GM08714 (cell line): ENCODE data around the gene ARMH1.
"Not testable (repeated sequence)": the region's sequence is repeated elsewhere in the genome, so short reads cannot be mapped to it uniquely, and the experiment has no call there.

Experiments
- H3K4me3 ChIP-seq: fragments of 200-500 bp; sonication (Bioruptor generic); 2 replicates; pipeline ENCODE4 v1.5.1; 2014; ENCODE audit warnings: mild to moderate bottlenecking, low read length, inconsistent platforms
- ZNF274 ChIP-seq: IDR thresholded peaks from 2 replicates; pipeline ENCODE4 v1.6.1; 2012; ENCODE audit warnings: mild to moderate bottlenecking, low read depth, low read length

The ARMH1 gene

GRCh38 chr1:44652445-44653106, 21.9 kb upstream of the ARMH1 start:
- no peak overlapping the region for H3K4me3 ChIP-seq
- no peak for TF ChIP-seq ZNF274

DNA sequence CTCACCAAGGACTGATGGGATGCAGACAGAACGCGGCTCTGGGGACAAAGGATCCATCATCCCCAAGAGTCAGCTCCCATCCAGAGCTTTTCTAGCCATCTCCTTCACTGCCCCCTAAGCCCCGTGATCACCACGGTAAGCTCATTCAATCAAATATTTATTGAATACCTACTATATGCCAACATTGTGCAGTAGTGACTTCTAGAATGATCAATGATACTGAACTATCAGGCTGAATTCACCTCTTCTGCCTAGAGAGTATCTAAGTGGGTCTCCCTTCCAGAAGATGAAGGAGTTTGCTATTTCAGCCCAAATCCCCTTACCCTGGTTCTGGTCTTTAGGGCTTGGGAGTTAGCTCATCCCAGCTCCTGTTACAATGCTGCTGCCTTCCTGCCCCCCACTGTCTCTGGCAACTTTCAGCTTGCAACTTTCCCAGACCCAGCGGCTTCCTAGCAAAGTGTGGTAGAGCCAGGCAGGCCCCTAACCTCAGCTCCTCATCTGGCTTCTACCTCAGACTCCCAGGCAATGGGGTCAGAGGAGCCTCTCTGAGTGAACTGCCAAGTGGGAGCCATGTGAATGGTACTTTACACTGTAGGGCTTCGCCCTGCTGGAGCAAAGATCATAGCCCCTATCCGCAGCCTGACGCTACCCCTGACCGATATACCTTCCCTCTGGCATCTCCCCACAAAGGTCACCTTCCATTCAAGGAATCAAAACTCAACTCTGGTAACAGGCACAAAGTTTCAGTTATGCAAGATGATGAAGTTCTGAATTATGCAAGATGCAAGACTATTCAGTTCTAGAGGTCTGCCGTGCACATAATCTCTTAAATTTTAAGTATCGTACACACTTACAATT, 21.2 kb upstream of the ARMH1 start:
- no peak for TF ChIP-seq ZNF274
- no peak overlapping the region for H3K4me3 ChIP-seq

GRCh38 chr1:44654621-44655187, 19.8 kb upstream of the ARMH1 start:
- no peak for TF ChIP-seq ZNF274
- H3K4me3 ChIP-seq = no peak overlapping the region

DNA sequence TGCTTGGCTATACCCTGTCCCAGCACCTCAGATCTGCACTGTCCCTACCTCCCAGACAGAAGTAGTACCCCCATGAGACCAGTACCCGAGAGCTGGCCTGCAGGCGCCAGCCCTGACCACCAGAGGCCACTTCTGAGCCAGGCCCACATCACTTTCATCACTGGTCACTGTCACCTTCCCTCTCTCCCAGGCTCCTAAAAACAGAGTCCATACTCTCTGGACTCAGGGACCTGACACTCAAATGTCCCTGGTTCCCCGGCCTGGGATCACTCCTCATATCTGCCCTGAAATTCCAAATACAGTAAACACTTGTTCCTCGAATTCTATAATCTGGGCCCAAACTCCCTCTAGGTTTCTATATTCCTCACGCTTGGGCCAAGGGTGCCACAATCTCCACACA, 18.9 kb upstream of the ARMH1 start:
- H3K4me3 ChIP-seq = no peak overlapping the region
- no peak for TF ChIP-seq ZNF274

DNA sequence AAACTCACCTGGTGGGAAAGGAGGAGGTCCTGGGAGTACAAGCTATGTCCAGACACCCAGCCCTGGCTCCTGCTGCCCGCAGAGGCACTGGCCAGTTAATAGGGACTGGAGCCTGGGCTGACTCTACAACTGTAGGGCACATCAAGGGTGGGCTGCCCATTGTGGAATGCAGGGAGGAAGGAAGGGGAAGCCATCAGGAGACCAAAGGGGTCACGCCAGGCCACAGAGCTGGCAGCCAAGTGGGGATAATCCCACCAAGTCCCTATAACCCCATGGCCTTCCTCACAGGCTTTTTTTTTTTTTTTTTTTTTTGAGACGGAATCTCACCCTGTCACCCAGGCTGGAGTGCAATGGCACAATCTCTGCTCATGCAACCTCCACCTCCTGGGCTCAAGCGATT, 14.9 kb upstream of the ARMH1 start:
- no peak overlapping the region for H3K4me3 ChIP-seq
- TF ChIP-seq ZNF274 = no peak

DNA sequence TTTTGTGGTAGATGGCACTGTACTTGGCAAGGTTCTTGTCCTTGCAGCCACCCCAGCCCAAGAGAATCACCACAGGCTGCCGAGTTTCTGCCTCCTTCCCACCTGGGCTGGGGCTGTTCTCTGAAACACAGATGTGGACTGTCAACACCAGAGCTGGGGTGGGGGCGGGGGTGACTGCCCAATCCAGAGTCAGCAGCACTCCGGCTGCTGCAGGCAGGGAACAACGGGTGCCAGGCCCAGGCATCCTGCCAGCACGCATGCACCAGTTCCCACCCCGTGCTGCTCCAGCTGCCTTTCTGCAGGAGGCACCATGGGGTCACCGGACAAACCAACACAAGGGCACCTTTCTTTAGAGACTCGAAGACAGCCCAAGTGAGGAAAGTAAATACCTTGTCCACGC, 14.3 kb upstream of the ARMH1 start:
- no peak for TF ChIP-seq ZNF274
- no peak overlapping the region for H3K4me3 ChIP-seq

DNA sequence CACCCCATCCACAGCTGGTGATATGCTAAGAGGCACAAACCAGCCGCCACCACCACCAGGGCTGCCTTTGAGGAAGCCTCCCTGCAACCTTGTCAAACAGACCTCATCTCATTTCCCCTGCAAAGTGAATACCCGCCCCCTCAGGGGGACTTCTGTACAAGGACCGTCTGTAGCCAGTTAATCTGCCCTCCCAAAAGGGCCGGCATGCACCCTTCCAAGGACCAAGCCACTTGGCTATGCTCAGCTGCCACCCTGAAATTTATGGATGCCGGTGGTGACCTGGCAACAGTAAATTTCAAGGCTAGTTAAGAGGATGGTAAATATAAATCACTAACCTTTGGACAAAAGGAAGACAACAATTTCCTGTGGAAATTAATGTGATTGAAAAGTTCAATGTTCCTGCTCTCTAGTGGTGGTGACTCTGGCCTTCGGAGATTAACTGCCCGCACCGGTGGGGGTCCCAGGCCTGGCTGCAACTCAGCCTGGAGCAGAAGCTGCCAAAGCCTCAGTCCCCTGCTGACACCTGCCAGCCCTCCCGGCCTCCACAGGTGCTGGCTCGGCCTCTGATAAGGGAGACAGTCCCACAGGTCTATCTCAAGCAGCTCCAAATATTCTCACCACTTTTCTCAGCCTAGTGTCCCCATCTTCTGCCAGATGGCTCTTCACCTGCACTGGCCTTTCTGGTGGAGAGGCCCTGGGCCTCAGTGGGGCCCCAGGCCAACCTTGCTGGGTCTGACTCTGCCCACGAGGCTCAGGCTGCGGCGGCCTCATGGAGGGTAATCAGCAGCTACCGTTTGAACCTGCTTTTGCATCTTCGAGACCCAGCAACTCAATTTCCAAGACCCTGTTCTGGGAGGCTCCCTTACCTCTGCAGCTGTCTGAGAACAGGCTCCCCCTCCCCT, 12.5 kb upstream of the ARMH1 start:
- TF ChIP-seq ZNF274 = no peak
- no peak overlapping the region for H3K4me3 ChIP-seq

DNA sequence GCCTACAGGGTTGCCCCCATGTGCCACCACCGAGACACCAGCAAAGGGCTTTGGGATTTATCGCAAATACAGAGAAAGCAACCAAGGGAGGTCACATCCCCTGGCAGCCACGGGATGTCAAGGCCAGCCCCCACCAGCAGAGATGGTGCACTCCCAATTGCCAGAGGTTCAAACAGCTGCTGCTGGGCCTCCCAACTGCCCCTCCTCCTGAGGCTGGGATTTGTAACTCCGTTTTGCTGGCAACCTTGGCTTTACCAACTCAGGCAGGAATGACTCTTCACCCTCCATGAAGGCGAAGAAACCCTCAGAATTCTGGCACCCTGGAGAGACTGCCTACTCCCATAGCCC, 11.9 kb upstream of the ARMH1 start:
- no peak for TF ChIP-seq ZNF274
- no peak overlapping the region for H3K4me3 ChIP-seq

GRCh38 chr1:44663417-44663816, 11.1 kb upstream of the ARMH1 start:
- H3K4me3 ChIP-seq = no peak overlapping the region
- no peak for TF ChIP-seq ZNF274

- TF ChIP-seq ZNF274 = no peak
- H3K4me3 ChIP-seq = no peak overlapping the region
Observed at GRCh38 chr1:44664730-44665370, 9.7 kb upstream of the ARMH1 start.

- H3K4me3 ChIP-seq = not testable (repeated sequence)
Observed at GRCh38 chr1:44666719-44667118, 7.8 kb upstream of the ARMH1 start.

DNA sequence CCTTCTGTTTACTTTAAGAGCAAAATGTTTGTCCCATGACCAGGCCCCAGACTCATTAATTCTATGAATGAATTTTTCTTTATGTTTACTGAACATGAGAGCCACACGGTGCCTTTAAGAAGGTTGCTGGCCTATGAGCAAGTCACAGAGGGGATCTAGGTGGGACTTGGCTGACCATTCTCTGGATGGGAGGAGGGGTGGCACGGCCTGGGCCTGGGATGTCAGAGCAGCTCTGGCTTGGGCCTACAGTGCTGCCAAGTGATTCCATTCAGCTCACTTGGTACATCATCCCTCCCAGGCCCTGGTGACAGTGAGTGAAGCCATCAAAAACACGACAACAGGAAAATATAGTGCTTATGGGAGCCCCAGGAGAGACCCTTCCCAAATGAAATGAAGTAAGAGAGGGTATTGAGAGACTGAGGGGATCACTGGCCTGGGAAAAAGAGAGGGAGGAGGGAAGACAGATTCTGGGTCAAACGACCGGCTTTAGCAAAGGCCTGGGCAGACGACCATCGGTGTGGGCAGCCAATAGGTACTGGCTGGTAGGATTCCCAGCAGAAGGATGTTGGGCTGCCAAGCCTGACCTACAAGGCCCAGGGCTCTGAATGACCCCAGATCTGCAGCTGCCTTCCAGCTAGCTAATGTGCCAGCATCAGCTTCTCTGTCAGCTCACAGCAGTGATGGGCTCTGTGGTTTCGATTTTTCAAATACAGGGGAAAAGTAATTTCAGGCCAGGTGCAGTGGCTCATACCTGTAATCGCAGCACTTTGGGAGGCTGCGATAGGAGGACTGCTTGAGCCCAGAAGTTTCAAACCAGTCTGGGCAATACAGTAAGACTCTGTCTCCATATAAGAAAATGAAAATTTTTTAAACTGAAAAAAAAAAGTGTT, 3.5 kb upstream of the ARMH1 start:
- no peak overlapping the region for H3K4me3 ChIP-seq
- no peak for TF ChIP-seq ZNF274
